ENCODE results near the gene SIN3B. TPM values are rescaled to one million over a fixed set of nuclear protein-coding genes. Genes with fewer than 3 reads are reported as not detected.

SIN3B gene
- total and polyA plus RNA-seq, 9 of the 15 experiments (the other 6 are each of a cell fraction or from before 2014, with no cell fraction given) = 0.51 to 34.2 (median 14.3) TPM

DNA sequence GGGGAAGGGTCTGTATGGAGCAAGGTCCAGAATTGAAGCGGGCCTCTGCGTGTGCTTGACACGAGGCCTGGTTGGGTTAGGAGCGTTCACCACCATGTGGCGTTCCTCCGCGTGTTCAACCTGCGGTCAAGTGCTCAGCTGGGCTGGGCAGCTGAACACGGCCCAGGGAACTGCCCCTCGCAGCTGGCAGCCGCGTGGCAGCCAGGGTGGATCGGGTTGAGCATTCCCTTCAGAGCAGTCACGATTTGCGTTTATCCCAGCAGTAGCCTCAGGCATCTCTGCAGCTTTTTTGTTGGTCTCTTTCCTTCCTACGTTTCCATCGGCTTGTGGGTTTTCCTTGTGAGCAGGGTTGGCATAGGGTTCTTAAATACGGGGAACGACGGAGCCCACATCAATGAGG, 30.9 kb downstream of the SIN3B start:
- Histone ChIP-seq H4K20me1 (replicated peaks; ENCODE audit: control insufficient read depth, insufficient read depth, low read length) (no peaks in the 10 kb centered on the region), H3K4me2 (ENCODE audit: insufficient read depth, low read length) (no peak overlapping the region), H3K79me2 (ENCODE audit: control insufficient read depth, insufficient read depth, low read length) (no peaks in the 10 kb centered on the region), H3K4me3 (no peak overlapping the region), H3K27ac (ENCODE audit: extremely low read depth, low read depth, low read length) (no peak overlapping the region), H3K9ac (ENCODE audit: insufficient read depth in 1 of 2, low read depth in 2 of 2, low read length in 2 of 2) (peak overlapping the region in 1 of 2 experiments; percentile 62; a peak in 1 of 4 replicates), H3K9me3 (replicated peaks; ENCODE audit: control insufficient read depth, insufficient read depth, low read depth, low read length) (no peaks in the 10 kb centered on the region), H3K4me1 (replicated peaks in 1 of 2; ENCODE audit: control insufficient read depth in 2 of 2, insufficient read depth in 2 of 2, low read length in 2 of 2) (peaks cover 0 to 4% of the 10 kb centered on the region in 2 experiments; a peak in 1 of 5 replicates), H3K9me1 (ENCODE audit: control insufficient read depth, insufficient read depth, low read length) (peaks cover 2% of the 10 kb centered on the region), H2AFZ (ENCODE audit: low read depth, low read length) (no peak overlapping the region), H3K27me3 (ENCODE audit: control insufficient read depth in 2 of 2, insufficient read depth in 2 of 2, low read length in 2 of 2) (no peaks in the 10 kb centered on the region), H3K36me3 (ENCODE audit: control insufficient read depth, insufficient read depth, low read length) (peaks cover 32% of the 10 kb centered on the region)
- in situ Hi-C loops (cut with MboI) (no loop called here), intact Hi-C loops (cut with micrococcal nuclease) (no loop called here)
- TF ChIP-seq CBX5 (IDR thresholded peaks at IDR 0.05; ENCODE audit: borderline replicate concordance, low read depth) = no peak
- 87% methylated on average over 20 of the region's 20 CpGs for WGBS (ENCODE audit: insufficient coverage, low coverage, missing lambda C conversion rate)
- no peak for ATAC-seq
- no TSS peak for BruUV-seq (replicated peaks)
- POLR2A ChIA-PET = interaction anchor here (1.3 kb wide), 1 partner anchor 10 kb away, joined by 5 read pairs; no protein-coding TSS in a partner anchor
- no peak for DNase-seq (ENCODE audit: extremely low read depth in 1 of 4, low spot score in 3 of 4)
- FAIRE-seq = no peak
- CTCF ChIA-PET (ENCODE audit: low intra/inter-chr PET ratio) = no interaction called here

- Histone ChIP-seq H3K4me1 (replicated peaks in 1 of 2; ENCODE audit: control insufficient read depth in 2 of 2, insufficient read depth in 2 of 2, low read length in 2 of 2) (peaks cover 0 to 5% of the 10 kb centered on the region in 2 experiments; a peak in 1 of 5 replicates), H4K20me1 (replicated peaks; ENCODE audit: control insufficient read depth, insufficient read depth, low read length) (no peaks in the 10 kb centered on the region), H2AFZ (ENCODE audit: low read depth, low read length) (no peak overlapping the region), H3K27me3 (ENCODE audit: control insufficient read depth in 2 of 2, insufficient read depth in 2 of 2, low read length in 2 of 2) (no peaks in the 10 kb centered on the region), H3K36me3 (ENCODE audit: control insufficient read depth, insufficient read depth, low read length) (peaks cover 38% of the 10 kb centered on the region), H3K9me1 (ENCODE audit: control insufficient read depth, insufficient read depth, low read length) (peaks cover 2% of the 10 kb centered on the region), H3K4me3 (no peak overlapping the region), H3K27ac (ENCODE audit: extremely low read depth, low read depth, low read length) (no peak overlapping the region), H3K79me2 (ENCODE audit: control insufficient read depth, insufficient read depth, low read length) (no peaks in the 10 kb centered on the region), H3K9ac (ENCODE audit: insufficient read depth in 1 of 2, low read depth in 2 of 2, low read length in 2 of 2) (no peak overlapping the region), H3K4me2 (ENCODE audit: insufficient read depth, low read length) (no peak overlapping the region), H3K9me3 (replicated peaks; ENCODE audit: control insufficient read depth, insufficient read depth, low read depth, low read length) (no peaks in the 10 kb centered on the region)
- in situ Hi-C loops (cut with MboI) (no loop called here), intact Hi-C loops (cut with micrococcal nuclease) (no loop called here)
- ATAC-seq = no peak
- POLR2A ChIA-PET = interaction anchor here (0.6 to 0.8 kb wide), 2 partner anchors 12 to 22 kb away, joined by 3 to 4 read pairs; no protein-coding TSS in a partner anchor
- no TSS peak for BruUV-seq (replicated peaks)
- DNase-seq (ENCODE audit: extremely low read depth in 1 of 4, low spot score in 3 of 4) = peak in 1 of 4 experiments; percentile 6
- TF ChIP-seq PHB2 (IDR thresholded peaks at IDR 0.05; ENCODE audit: low read depth) (no peak), CBFA2T3 (IDR thresholded peaks at IDR 0.05) (peak; percentile 20; the same call in 1 of the 2 replicates), RREB1 (CRISPR knock-in tag; IDR thresholded peaks at IDR 0.05) (no peak), ZNF740 (CRISPR knock-in tag; IDR thresholded peaks at IDR 0.05) (no peak), ZNF740 (tag; IDR thresholded peaks at IDR 0.05) (no peak)
- peak; percentile 73 for FAIRE-seq
- 68% methylated on average over 3 of the region's 3 CpGs for WGBS (ENCODE audit: insufficient coverage, low coverage, missing lambda C conversion rate)
- CTCF ChIA-PET (ENCODE audit: low intra/inter-chr PET ratio) = no interaction called here
Measured at GRCh38 chr19:16861011-16861410, 31.8 kb downstream of the SIN3B start.
